ENCODE data around the gene PRKCE.

Gene PRKCE

DNA sequence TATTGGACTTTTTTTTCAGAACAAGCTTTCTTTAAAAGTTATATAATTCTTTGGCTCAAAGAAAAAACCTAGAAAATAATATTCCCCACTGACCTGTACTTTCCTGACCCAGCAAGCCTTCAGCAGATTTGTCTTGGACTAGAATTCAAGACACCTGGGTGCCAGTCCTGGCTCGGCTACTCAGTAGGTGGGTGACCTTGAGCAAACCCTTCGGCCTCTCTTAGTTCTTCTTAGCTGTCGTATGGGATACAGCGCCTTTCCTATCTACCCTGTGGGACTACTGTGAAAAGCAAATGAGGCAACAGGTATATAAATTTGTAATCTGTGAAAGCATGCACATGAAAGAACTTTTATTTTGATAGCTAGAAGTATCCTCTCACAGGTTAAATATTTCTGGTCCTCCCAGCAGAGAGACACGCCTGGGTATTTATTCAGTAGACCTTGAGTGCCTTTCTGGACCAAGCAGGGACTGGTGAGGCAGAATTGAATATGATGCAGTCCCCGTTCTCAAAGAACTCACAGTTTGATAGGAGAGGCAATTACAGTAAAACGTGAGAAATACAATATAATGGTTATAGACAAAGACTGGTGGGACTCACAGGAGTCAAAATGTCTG lies 576.3 kb downstream of the PRKCE start:
- CTCF ChIA-PET = interaction anchor here (0.7 kb wide), 1 partner anchor 81 kb away, joined by 3 read pairs; no protein-coding TSS in a partner anchor
- TF ChIP-seq, protein P1, sequence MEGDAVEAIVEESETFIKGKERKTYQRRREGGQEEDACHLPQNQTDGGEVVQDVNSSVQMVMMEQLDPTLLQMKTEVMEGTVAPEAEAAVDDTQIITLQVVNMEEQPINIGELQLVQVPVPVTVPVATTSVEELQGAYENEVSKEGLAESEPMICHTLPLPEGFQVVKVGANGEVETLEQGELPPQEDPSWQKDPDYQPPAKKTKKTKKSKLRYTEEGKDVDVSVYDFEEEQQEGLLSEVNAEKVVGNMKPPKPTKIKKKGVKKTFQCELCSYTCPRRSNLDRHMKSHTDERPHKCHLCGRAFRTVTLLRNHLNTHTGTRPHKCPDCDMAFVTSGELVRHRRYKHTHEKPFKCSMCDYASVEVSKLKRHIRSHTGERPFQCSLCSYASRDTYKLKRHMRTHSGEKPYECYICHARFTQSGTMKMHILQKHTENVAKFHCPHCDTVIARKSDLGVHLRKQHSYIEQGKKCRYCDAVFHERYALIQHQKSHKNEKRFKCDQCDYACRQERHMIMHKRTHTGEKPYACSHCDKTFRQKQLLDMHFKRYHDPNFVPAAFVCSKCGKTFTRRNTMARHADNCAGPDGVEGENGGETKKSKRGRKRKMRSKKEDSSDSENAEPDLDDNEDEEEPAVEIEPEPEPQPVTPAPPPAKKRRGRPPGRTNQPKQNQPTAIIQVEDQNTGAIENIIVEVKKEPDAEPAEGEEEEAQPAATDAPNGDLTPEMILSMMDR (conservative IDR thresholded peaks at IDR 0.05; ENCODE audit: low read depth) = no peak
- no peak for DNase-seq (ENCODE audit: low spot score)
- no peak overlapping the region for H3K27ac ChIP-seq
- POLR2A ChIA-PET (ENCODE audit: low non-redundant PET) = no interaction called here

DNA sequence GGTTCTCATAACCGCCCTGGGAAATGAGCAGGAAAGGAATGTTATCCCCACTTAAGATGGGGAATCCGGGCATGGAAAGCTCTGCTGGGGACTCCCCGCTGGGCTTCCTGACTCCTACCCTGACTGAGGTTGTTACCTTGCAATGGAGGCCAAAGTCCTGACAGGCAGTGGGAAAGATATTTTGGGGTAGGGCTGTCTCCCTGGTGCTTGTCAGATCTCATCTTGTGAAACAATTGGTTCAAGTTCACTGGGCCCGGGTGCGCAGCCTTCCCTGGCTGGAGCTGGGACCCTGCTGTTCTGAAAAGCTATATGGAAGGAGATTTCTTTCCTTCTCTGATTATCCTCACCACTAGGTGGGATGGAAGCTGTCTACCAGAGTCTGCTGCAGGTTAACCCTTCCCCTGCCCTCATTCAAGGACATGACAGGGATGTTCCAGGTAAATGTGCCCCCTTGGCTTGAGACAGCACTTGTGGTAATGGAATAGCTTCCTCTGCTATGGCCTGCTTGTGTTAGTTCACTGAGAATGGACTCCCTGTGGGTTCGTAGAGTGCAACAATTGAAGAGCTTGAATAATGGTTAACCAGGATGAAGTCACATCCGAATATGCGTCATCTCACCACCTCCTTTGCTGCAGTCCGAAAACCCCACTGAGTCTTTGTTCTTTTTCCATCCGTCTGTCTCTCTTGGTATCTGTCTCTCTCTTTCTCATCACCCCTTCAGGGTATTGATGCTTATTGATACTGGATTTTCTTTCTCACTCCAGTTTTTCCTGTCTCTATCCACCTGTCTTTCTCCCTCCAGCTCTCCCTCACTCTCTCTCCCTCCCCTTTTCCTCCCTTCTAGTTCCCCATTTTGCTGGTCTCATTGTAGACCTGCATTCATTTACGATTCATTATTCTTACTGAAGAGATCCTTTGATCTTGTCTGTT lies 577.9 kb downstream of the PRKCE start:
- ChIA-PET CTCF (interaction anchor here (0.5 kb wide), 1 partner anchor 100 kb away, joined by 7 read pairs; no protein-coding TSS in a partner anchor), POLR2A (ENCODE audit: low non-redundant PET) (no interaction called here)
- DNase-seq (ENCODE audit: low spot score) = no peak
- no peak overlapping the region for H3K27ac ChIP-seq
- TF ChIP-seq, protein P1 (conservative IDR thresholded peaks at IDR 0.05; ENCODE audit: low read depth) = no peak

DNA sequence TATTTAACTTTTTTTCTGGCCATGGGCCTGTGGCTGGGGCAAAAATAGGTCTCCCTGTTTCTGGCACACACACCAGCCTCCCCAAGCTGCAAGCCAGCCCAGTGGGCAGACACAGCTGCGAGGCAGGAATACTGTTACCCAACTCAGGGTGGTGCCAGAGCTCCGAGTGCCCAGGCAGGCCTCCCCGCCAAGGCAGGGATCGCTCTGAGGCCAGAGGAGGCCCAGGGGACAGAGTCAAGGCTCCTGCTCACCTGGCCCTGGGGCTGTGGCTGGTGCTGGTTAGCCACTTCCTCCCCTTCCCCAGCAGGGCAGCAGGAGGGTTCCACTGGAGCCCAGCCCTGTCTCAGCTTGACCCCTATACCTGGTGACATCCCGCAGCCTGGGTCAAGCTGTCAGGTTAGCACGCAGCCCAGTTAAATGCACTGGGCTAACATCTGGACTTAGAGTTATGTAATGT lies 578.7 kb downstream of the PRKCE start:
- no peak overlapping the region for H3K27ac ChIP-seq
- no peak for DNase-seq (ENCODE audit: low spot score)
- TF ChIP-seq, protein P1 (conservative IDR thresholded peaks at IDR 0.05; ENCODE audit: low read depth) = no peak
- POLR2A ChIA-PET (ENCODE audit: low non-redundant PET) = no interaction called here
- CTCF ChIA-PET = interaction anchor here (0.5 kb wide), 1 partner anchor 99 kb away, joined by 7 read pairs; no protein-coding TSS in a partner anchor

DNA sequence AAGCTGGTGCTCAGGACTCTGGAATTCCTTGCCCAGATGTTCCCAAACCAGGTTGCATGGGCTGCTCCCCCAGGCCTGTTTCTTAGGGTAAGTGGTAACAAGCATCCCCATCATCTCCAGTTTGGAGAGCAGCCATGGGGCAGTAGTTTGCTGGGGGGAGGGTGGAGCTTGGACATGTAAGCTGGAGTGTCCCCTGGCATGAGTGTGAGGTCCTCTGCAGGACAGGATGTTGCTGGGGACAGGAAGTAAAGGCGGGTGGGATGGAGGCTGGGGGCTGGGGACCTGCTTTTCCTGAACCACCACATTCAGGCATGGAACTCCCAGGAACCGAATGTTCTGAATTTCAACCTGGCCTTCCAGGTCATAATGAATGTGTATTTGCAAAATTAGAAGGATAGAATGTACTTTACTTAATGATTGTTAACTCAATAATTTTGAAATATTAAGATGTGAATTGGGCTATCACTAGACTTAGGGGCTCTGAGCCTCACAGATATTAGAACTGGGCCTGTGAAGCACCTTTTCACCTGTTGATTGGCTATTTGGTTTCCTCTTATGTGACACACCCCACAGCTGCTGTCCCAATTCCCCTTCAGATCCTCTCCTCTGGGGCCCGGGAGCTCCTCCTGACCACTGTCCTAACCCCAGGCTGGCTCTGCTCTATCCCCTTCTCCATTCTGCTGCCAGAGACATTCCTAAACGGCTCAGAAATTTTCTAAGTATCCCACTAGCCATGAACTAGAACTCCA lies 579.4 kb downstream of the PRKCE start:
- ChIA-PET CTCF (interaction anchor here (0.5 kb wide), 1 partner anchor 26 kb away, joined by 3 read pairs; no protein-coding TSS in a partner anchor), POLR2A (ENCODE audit: low non-redundant PET) (interaction anchor here (0.5 kb wide), 1 partner anchor 36 kb away, joined by 3 read pairs; no protein-coding TSS in a partner anchor)
- TF ChIP-seq, protein P1 (conservative IDR thresholded peaks at IDR 0.05; ENCODE audit: low read depth) = no peak
- DNase-seq (ENCODE audit: low spot score) = no peak
- no peak overlapping the region for H3K27ac ChIP-seq

DNA sequence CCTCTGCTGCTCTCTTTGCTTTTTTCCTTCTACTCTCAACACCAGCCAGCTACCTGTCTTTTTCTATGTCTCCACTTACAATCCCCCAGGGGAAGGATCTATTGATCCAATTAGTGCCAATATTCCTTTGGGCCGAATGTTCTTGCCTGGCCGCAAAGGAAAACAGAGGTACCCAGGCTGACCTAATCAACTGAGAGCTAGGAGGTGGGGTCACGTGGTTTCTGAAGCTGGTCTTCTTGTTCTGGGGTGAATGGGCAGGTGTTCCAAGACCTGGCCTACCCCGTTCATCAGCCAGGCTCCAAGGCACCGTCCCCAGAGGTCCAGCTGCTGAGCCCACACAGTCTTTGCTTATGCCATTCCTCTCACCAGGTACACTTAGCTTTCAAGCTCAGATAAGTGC lies 580.2 kb downstream of the PRKCE start:
- ChIA-PET CTCF (no interaction called here), POLR2A (ENCODE audit: low non-redundant PET) (no interaction called here)
- no peak overlapping the region for H3K27ac ChIP-seq
- TF ChIP-seq, protein P1 (conservative IDR thresholded peaks at IDR 0.05; ENCODE audit: low read depth) = no peak
- no peak for DNase-seq (ENCODE audit: low spot score)

DNA sequence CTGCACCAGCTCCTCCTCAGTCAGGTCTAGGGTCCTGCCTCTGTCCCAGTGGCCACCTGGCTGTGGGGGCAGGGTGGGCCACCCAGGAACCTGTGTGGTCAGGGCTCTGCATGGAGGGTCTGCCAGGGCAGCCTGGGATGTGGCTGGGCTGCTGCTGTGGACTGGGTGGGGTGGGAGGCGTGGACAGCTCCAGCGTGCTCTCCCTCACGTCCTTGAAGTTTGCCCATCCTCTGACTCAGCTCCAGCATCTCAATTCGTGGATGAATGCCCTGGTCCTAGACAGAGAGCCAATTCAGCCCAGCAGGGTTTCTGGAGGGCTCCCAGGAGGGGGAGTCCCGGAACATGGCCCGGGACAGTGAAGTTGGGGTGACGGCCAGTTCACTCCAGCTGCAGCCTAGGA lies 581.4 kb downstream of the PRKCE start:
- DNase-seq (ENCODE audit: low spot score) = no peak
- TF ChIP-seq, protein P1 (conservative IDR thresholded peaks at IDR 0.05; ENCODE audit: low read depth) = no peak
- CTCF ChIA-PET = interaction anchor here (0.6 kb wide), 1 partner anchor 170 kb away, joined by 3 read pairs; no protein-coding TSS in a partner anchor
- POLR2A ChIA-PET (ENCODE audit: low non-redundant PET) = no interaction called here
- no peak overlapping the region for H3K27ac ChIP-seq

All from RWPE1 (cell line).